ENCODE data around the gene TPP1.

TPP1 gene

GRCh38 chr11:6574816-6575715 lies 44.2 kb downstream of the TPP1 start:
- Histone ChIP-seq H3K4me2 (ENCODE audit: low read length) (no peak overlapping the region), H3K4me3 (ENCODE audit: low read depth, low read length) (no peak overlapping the region), H3K27ac (no peak overlapping the region), H3K4me1 (peaks cover 6% of the 10 kb centered on the region), H3K79me2 (no peaks in the 10 kb centered on the region), H3K36me3 (ENCODE audit: control insufficient read depth, insufficient read depth, low read length) (no peaks in the 10 kb centered on the region), H3K27me3 (ENCODE audit: control insufficient read depth, insufficient read depth, low read length) (no peaks in the 10 kb centered on the region), H3K9me3 (ENCODE audit: control insufficient read depth, low read length) (no peaks in the 10 kb centered on the region), H3K9ac (no peak overlapping the region), H2AFZ (no peak overlapping the region)
- TF ChIP-seq CTCF (IDR thresholded peaks at IDR 0.05), result no peak

- no peaks in the 10 kb centered on the region for H3K27me3 ChIP-seq (ENCODE audit: control insufficient read depth, insufficient read depth, low read length)
- H3K79me2 ChIP-seq, result no peaks in the 10 kb centered on the region
- no peak overlapping the region for H3K4me3 ChIP-seq (ENCODE audit: low read depth, low read length)
- H3K27ac ChIP-seq, result no peak overlapping the region
- H3K36me3 ChIP-seq (ENCODE audit: control insufficient read depth, insufficient read depth, low read length), result no peaks in the 10 kb centered on the region
- no peaks in the 10 kb centered on the region for H3K9me3 ChIP-seq (ENCODE audit: control insufficient read depth, low read length)
- peaks cover 26% of the 10 kb centered on the region for H3K4me1 ChIP-seq
- no peak overlapping the region for H3K9ac ChIP-seq
- no peak overlapping the region for H2AFZ ChIP-seq
- no peak for TF ChIP-seq CTCF (IDR thresholded peaks at IDR 0.05)
- no peak overlapping the region for H3K4me2 ChIP-seq (ENCODE audit: low read length)
These were observed 47.0 kb downstream of the TPP1 start for GRCh38 chr11:6572215-6572614.

- Histone ChIP-seq H2AFZ (no peak overlapping the region), H3K27ac (no peak overlapping the region), H3K79me2 (no peaks in the 10 kb centered on the region), H3K4me2 (ENCODE audit: low read length) (no peak overlapping the region), H3K36me3 (ENCODE audit: control insufficient read depth, insufficient read depth, low read length) (no peaks in the 10 kb centered on the region), H3K27me3 (ENCODE audit: control insufficient read depth, insufficient read depth, low read length) (no peaks in the 10 kb centered on the region), H3K9ac (no peak overlapping the region), H3K9me3 (ENCODE audit: control insufficient read depth, low read length) (no peaks in the 10 kb centered on the region), H3K4me3 (ENCODE audit: low read depth, low read length) (no peak overlapping the region), H3K4me1 (peaks cover 20% of the 10 kb centered on the region)
- no peak for TF ChIP-seq CTCF (IDR thresholded peaks at IDR 0.05)
These were observed 47.7 kb downstream of the TPP1 start for GRCh38 chr11:6571434-6572008.

- Histone ChIP-seq H3K4me1 (peaks cover 20% of the 10 kb centered on the region), H2AFZ (no peak overlapping the region), H3K27ac (no peak overlapping the region), H3K9me3 (ENCODE audit: control insufficient read depth, low read length) (no peaks in the 10 kb centered on the region), H3K9ac (no peak overlapping the region), H3K27me3 (ENCODE audit: control insufficient read depth, insufficient read depth, low read length) (no peaks in the 10 kb centered on the region), H3K4me2 (ENCODE audit: low read length) (no peak overlapping the region), H3K4me3 (ENCODE audit: low read depth, low read length) (no peak overlapping the region), H3K36me3 (ENCODE audit: control insufficient read depth, insufficient read depth, low read length) (no peaks in the 10 kb centered on the region), H3K79me2 (no peaks in the 10 kb centered on the region)
- TF ChIP-seq CTCF (IDR thresholded peaks at IDR 0.05), result no peak
These were observed 48.4 kb downstream of the TPP1 start for GRCh38 chr11:6570691-6571427.
